Measurements from ENCODE around the gene CNGB1. TPM values are rescaled to one million over a fixed set of nuclear protein-coding genes. Genes with fewer than 3 reads are reported as not detected.
A peak's percentile ranks its signal among the peaks of the same experiment; 100 is the strongest.

CNGB1 gene
- total RNA-seq, 1 experiment from 2014 or later, result not detected

GRCh38 chr16:57976331-57976796 is 5.4 kb upstream of the CNGB1 start (continued):
- no peak for TF ChIP-seq RORB (CRISPR knock-in tag; IDR thresholded peaks at IDR 0.05)
- TF ChIP-seq EMX1 (CRISPR knock-in tag; IDR thresholded peaks at IDR 0.05), result no peak

- Mint-ChIP-seq H3K9me3 (no peaks in the 10 kb centered on the region), H3K4me3 (no peak overlapping the region), H3K36me3 (no peaks in the 10 kb centered on the region), H3K27ac (no peak overlapping the region), H3K27me3 (ENCODE audit: low read depth) (no peaks in the 10 kb centered on the region), H3K4me1 (peaks cover 2% of the 10 kb centered on the region; the same call in 1 of the 2 replicates)
- TF ChIP-seq ZBTB43 (CRISPR knock-in tag; IDR thresholded peaks at IDR 0.05), result no peak
- TF ChIP-seq MAX (CRISPR knock-in tag; IDR thresholded peaks at IDR 0.05), result no peak
- TF ChIP-seq ATF6 (CRISPR knock-in tag; IDR thresholded peaks at IDR 0.05), result no peak
- no peak for TF ChIP-seq SP1 (CRISPR knock-in tag; conservative IDR thresholded peaks at IDR 0.05)
- TF ChIP-seq ZNF416 (CRISPR knock-in tag; IDR thresholded peaks at IDR 0.05), result no peak
- DNase-seq (ENCODE audit: low spot score) (no peak), ATAC-seq (no peak)
- ChIA-PET CTCF (interaction anchor here (1.4 to 1.6 kb wide), 2 partner anchors 15 to 51 kb away, joined by 3 to 6 read pairs; no protein-coding TSS in a partner anchor), POLR2A (no interaction called here)
Measured at GRCh38 chr16:57972306-57972705, 1.4 kb upstream of the CNGB1 start.

- Mint-ChIP-seq H3K36me3 (no peaks in the 10 kb centered on the region), H3K27me3 (ENCODE audit: low read depth) (no peaks in the 10 kb centered on the region), H3K9me3 (no peaks in the 10 kb centered on the region), H3K4me3 (no peak overlapping the region), H3K27ac (no peak overlapping the region), H3K4me1 (peaks cover 2% of the 10 kb centered on the region; the same call in 1 of the 2 replicates)
- DNase-seq (ENCODE audit: low spot score) (no peak), ATAC-seq (no peak)
- TF ChIP-seq ARID4B (CRISPR knock-in tag; IDR thresholded peaks at IDR 0.05; ENCODE audit: borderline replicate concordance) (no peak), NFE2L1 (CRISPR knock-in tag; IDR thresholded peaks at IDR 0.05) (no peak)
- ChIA-PET CTCF (interaction anchor here (1.4 to 1.6 kb wide), 2 partner anchors 14 to 50 kb away, joined by 3 to 6 read pairs; no protein-coding TSS in a partner anchor), POLR2A (no interaction called here)
Measured at GRCh38 chr16:57971848-57972247, 920 bp upstream of the CNGB1 start.

- peak; percentile 61; the same call in 1 of the 2 replicates for TF ChIP-seq ZNF121 (CRISPR knock-in tag; IDR thresholded peaks at IDR 0.05)
- no peak for TF ChIP-seq NR1H2 (CRISPR knock-in tag; IDR thresholded peaks at IDR 0.05)
- H3K4me1 Mint-ChIP-seq, result peaks cover 2% of the 10 kb centered on the region; the same call in 1 of the 2 replicates
- POLR2A ChIA-PET, result no interaction called here
- CTCF ChIA-PET, result interaction anchor here (1.5 to 1.8 kb wide), 3 partner anchors 25 to 194 kb away, joined by 4 to 7 read pairs (median 5); no protein-coding TSS in a partner anchor
- no peak for DNase-seq (ENCODE audit: low spot score)
- ATAC-seq, result no peak
- H3K9me3 Mint-ChIP-seq, result no peaks in the 10 kb centered on the region
- no peaks in the 10 kb centered on the region for H3K36me3 Mint-ChIP-seq
- H3K27ac Mint-ChIP-seq, result no peak overlapping the region
- H3K4me3 Mint-ChIP-seq, result no peak overlapping the region
- no peaks in the 10 kb centered on the region for H3K27me3 Mint-ChIP-seq (ENCODE audit: low read depth)
Measured at GRCh38 chr16:57970319-57970718, 609 bp downstream of the CNGB1 start.

Measured in WTC11 (cell line).